GM06990 (cell line): ENCODE data around the gene CAMK4.

Experiments
- DNase-seq: peaks from one replicate; pipeline ENCODE4 v3.0.0-alpha.2; 2011; ENCODE audit not compliant: insufficient read length; ENCODE audit errors: extremely low read depth
- H3K27me3 ChIP-seq: replicated peaks from 2 replicates; pipeline ENCODE4 v1.6.0; 2011; ENCODE audit warnings: low read length; ENCODE audit not compliant: control insufficient read depth, insufficient read depth
- H3K36me3 ChIP-seq: 2 replicates; pipeline ENCODE4 v1.5.1; 2011; ENCODE audit warnings: low read length; ENCODE audit not compliant: control insufficient read depth, insufficient read depth
- H3K4me3 ChIP-seq: replicated peaks from 2 replicates; pipeline ENCODE4 v1.5.1; 2011; ENCODE audit warnings: low read depth, mild to moderate bottlenecking, control low read depth, low read length
- TF ChIP-seq, protein P1 (sequence below): IDR thresholded peaks from 2 replicates; pipeline ENCODE4 v1.5.1; 2011; ENCODE audit warnings: low read length, control low read depth, mild to moderate bottlenecking, inconsistent platforms; ENCODE audit not compliant: insufficient read depth, poor library complexity, severe bottlenecking

The CAMK4 gene

GRCh38 chr5:111379391-111379816 is 155.2 kb downstream of the CAMK4 start:
- no peaks in the 10 kb centered on the region for H3K36me3 ChIP-seq
- no peak overlapping the region for H3K4me3 ChIP-seq
- no peaks in the 10 kb centered on the region for H3K27me3 ChIP-seq
- TF ChIP-seq, protein P1, sequence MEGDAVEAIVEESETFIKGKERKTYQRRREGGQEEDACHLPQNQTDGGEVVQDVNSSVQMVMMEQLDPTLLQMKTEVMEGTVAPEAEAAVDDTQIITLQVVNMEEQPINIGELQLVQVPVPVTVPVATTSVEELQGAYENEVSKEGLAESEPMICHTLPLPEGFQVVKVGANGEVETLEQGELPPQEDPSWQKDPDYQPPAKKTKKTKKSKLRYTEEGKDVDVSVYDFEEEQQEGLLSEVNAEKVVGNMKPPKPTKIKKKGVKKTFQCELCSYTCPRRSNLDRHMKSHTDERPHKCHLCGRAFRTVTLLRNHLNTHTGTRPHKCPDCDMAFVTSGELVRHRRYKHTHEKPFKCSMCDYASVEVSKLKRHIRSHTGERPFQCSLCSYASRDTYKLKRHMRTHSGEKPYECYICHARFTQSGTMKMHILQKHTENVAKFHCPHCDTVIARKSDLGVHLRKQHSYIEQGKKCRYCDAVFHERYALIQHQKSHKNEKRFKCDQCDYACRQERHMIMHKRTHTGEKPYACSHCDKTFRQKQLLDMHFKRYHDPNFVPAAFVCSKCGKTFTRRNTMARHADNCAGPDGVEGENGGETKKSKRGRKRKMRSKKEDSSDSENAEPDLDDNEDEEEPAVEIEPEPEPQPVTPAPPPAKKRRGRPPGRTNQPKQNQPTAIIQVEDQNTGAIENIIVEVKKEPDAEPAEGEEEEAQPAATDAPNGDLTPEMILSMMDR: no peak
- DNase-seq: no peak

- no peaks in the 10 kb centered on the region for H3K27me3 ChIP-seq
- no peaks in the 10 kb centered on the region; the same call in 1 of the 2 replicates for H3K36me3 ChIP-seq
- H3K4me3 ChIP-seq: no peak overlapping the region
- no peak for DNase-seq
- TF ChIP-seq, protein P1: no peak
These were observed 159.2 kb downstream of the CAMK4 start for GRCh38 chr5:111383288-111383970.

GRCh38 chr5:111384220-111384619 is 160.0 kb downstream of the CAMK4 start:
- no peak for DNase-seq
- TF ChIP-seq, protein P1: no peak
- no peak overlapping the region for H3K4me3 ChIP-seq
- H3K36me3 ChIP-seq: no peaks in the 10 kb centered on the region; the same call in 1 of the 2 replicates
- no peaks in the 10 kb centered on the region for H3K27me3 ChIP-seq

- DNase-seq: no peak
- TF ChIP-seq, protein P1: no peak
- no peak overlapping the region for H3K4me3 ChIP-seq
- no peaks in the 10 kb centered on the region for H3K27me3 ChIP-seq
- no peaks in the 10 kb centered on the region; the same call in 1 of the 2 replicates for H3K36me3 ChIP-seq
These were observed 160.9 kb downstream of the CAMK4 start for GRCh38 chr5:111385051-111385450.

DNA sequence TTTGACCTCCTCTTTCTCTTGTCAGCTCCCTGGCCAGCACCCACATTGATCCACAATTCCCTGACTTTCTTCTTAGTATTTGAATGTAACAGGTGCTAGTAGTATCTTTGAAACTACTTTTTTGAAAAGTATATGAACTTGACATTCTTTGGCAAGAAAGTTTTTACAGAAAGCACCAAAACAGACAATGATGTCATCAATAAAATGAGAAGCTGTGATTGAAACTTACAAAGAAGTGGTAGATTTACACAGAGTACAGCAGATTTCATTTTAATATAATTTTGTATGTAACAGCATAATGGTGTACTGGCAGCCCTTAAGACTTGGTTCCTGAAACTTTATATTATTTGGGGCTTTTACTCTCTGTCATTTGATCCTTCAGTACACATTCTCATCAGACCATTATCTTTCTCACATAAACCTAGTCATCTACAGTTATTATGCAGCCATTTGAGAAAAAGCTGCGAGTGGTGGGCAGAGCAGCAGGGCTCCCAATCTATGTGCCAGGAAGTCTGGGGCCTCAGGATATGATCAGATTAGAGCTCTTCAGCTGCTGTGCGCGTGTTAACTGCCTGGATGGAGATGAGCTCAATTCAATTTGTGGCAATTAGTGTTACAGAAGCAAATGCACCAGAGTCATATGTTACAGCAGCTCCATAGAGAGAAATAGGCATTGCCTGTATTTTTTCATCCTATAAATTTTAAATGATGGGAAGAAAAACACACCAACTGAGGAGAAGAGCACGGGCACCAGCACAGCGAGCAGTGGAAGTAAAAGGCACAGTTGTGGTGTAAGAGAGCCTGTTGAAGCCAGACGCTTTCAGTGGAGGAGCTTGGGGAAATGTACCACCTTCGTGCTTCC is 162.0 kb downstream of the CAMK4 start:
- H3K27me3 ChIP-seq: no peaks in the 10 kb centered on the region
- no peaks in the 10 kb centered on the region; the same call in 1 of the 2 replicates for H3K36me3 ChIP-seq
- DNase-seq: no peak
- H3K4me3 ChIP-seq: no peak overlapping the region
- TF ChIP-seq, protein P1: no peak
